Motor neuron (in vitro differentiated cells): ENCODE measurements around the gene BACE2. TPM values are rescaled to one million over a fixed set of nuclear protein-coding genes. Genes with fewer than 3 reads are reported as not detected.
"Not testable (repeated sequence)": the region's sequence is repeated elsewhere in the genome, so short reads cannot be mapped to it uniquely, and the experiment has no call there.

Source experiments
- ATAC-seq, 8 experiments: fragments of 200-7000 bp; cut with Tn5 transposase; replicated peaks in 6 of 8; 2 replicates each; pipeline ENCODE4 v1.8.0; 2021; ENCODE audit warnings: mild to moderate bottlenecking in 8 of 8, moderate library complexity in 8 of 8
- H3K27ac ChIP-seq, 2 donors: fragments of 250-450 bp; sonication (Bioruptor Pico); 2 replicates each; pipeline ENCODE4 v1.9.0; 2021; ENCODE audit warnings: antibody characterized with exemption in 2 of 2, mild to moderate bottlenecking in 2 of 2, moderate library complexity in 1 of 2
- H3K4me1 ChIP-seq, 2 donors: fragments of 250-450 bp; sonication (Bioruptor Pico); replicated peaks in 1 of 2; 2 replicates each; pipeline ENCODE4 v1.6.1; 2021; ENCODE audit warnings: antibody characterized with exemption in 2 of 2, mild to moderate bottlenecking in 2 of 2, moderate library complexity in 1 of 2
- H3K4me3 ChIP-seq, 5 donors: fragments of 250-450 bp; sonication (Bioruptor Pico); 2 replicates each; pipeline ENCODE4 v1.9.0; 2021; ENCODE audit warnings: antibody characterized with exemption in 5 of 5, mild to moderate bottlenecking in 5 of 5, moderate library complexity in 4 of 5
- WGBS, 10 experiments: fragments of 450-650 bp; shearing (Covaris generic); methylation state at CpG; one replicate each; pipeline ENCODE4 v1.0.0; 2022; 5-methylcytosine and 5-hydroxymethylcytosine counted together
- in situ Hi-C, 9 experiments: fragments of 400-800 bp; cut with MboI; loops; one replicate each; pipeline ENCODE4 v1.15.0; 2021; ENCODE audit warnings: low sequenced_read_pairs in 9 of 9, low pct_unique_long_range_greater_than_20kb in 2 of 9; ENCODE audit not compliant: unreplicated experiment in 9 of 9
- total RNA-seq, 8 experiments: library from RNA; unstranded; fragments of 300-600 nt; gene quantifications; 2 replicates each; pipeline versions ENCODE4 v1.2.3 to v1.2.4, GENCODE V29; 2022

BACE2 gene
- total RNA-seq, 8 experiments from 2014 or later: 1.4 to 48.4 (median 4.3) TPM

- Histone ChIP-seq H3K4me1 (peaks cover 4 to 8% of the 10 kb centered on the region in 2 donors), H3K4me3 (no peak overlapping the region), H3K27ac (no peak overlapping the region)
- in situ Hi-C loops: no loop called here
- ATAC-seq: no peak
- WGBS, 10 experiments: 46 to 100% (median 71%) methylated on average over 1 to 14 of the region's 15 CpGs
These were observed 3.1 kb downstream of the BACE2 start for GRCh38 chr21:41170859-41171609.

- in situ Hi-C loops: no loop called here
- WGBS, 10 experiments: 67 to 100% (median 91%) methylated on average over 1 to 5 of the region's 6 CpGs
- no peak for ATAC-seq
- H3K27ac ChIP-seq: no peak overlapping the region
- H3K4me3 ChIP-seq: no peak overlapping the region
- peaks cover 2 to 4% of the 10 kb centered on the region in 2 donors for H3K4me1 ChIP-seq
These were observed 7.1 kb downstream of the BACE2 start for GRCh38 chr21:41175080-41175479.

GRCh38 chr21:41176846-41177245 is 8.9 kb downstream of the BACE2 start:
- no peaks in the 10 kb centered on the region for H3K4me1 ChIP-seq
- H3K27ac ChIP-seq: no peak overlapping the region
- in situ Hi-C loops: no loop called here
- ATAC-seq: peak in 1 of 8 experiments; percentile 31
- H3K4me3 ChIP-seq: no peak overlapping the region
- WGBS, 10 experiments: 58 to 100% (median 89%) methylated on average over 1 to 3 of the region's 3 CpGs; no CpG with 5 or more reads in 3 of the 10 experiments

DNA sequence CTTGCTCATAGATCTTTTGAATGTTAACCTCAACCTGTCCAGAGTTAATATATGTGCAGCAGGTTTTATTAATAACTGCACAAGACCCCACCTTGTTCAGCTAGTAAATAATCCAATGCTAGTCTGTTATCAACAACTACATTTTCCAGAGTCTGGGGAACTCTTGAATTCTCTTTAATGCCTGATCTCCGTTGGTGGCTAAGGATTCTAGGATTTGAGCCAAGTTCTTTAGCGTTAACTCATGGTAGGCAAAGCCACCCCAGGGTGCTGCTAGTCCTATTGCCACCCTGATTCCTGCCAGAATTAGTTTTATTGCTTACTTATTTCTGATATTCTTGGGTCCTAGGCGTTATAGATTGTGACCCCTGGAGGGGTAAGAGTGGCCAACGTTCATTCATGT is 12.8 kb downstream of the BACE2 start:
- no peak for ATAC-seq

GRCh38 chr21:41182547-41182946 is 14.6 kb downstream of the BACE2 start:
- H3K27ac ChIP-seq: no peak overlapping the region
- in situ Hi-C loops: no loop called here
- H3K4me1 ChIP-seq: no peaks in the 10 kb centered on the region
- H3K4me3 ChIP-seq: no peak overlapping the region
- ATAC-seq: no peak
- WGBS, 10 experiments: 67 to 100% (median 100%) methylated on average over 1 of the region's 1 CpG; no CpG with 5 or more reads in 1 of the 10 experiments

More for the DNA sequence above, 12.8 kb downstream of the BACE2 start:
- H3K4me1 ChIP-seq: no peaks in the 10 kb centered on the region
- 31 to 100% (median 74%) methylated on average over 1 to 4 of the region's 4 CpGs; no CpG with 5 or more reads in 2 of the 10 experiments for WGBS, 10 experiments
- no peak overlapping the region for H3K4me3 ChIP-seq
- no peak overlapping the region for H3K27ac ChIP-seq
- in situ Hi-C loops: no loop called here

GRCh38 chr21:41183575-41183974 is 15.6 kb downstream of the BACE2 start:
- in situ Hi-C loops: no loop called here
- Histone ChIP-seq H3K4me3 (no peak overlapping the region), H3K27ac (no peak overlapping the region), H3K4me1 (no peaks in the 10 kb centered on the region)
- 20 to 89% (median 73%) methylated on average over 1 to 4 of the region's 4 CpGs; no CpG with 5 or more reads in 2 of the 10 experiments for whole genome bisulfite sequencing, 10 experiments
- ATAC-seq: peak in 1 of 8 experiments; percentile 10

DNA sequence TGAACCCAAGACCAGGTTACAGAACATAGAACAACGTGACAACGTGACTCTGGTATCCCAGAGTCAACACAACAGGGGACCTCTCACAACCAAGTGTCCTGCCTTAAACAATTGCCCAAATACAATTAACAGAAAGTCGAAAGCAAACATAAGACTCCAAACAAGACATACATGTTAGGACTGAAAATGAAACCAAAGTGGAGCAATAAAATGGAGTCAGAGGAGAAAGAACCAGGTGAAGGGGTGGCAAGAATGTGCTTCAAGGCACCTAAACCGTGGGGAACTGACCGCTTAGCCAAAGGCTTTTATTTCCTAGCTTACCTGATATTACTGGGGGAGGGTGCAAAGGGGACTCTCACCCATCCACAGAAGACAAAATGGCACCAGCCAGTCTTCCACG is 17.8 kb downstream of the BACE2 start:
- Histone ChIP-seq H3K4me1 (no peaks in the 10 kb centered on the region), H3K27ac (no peak overlapping the region), H3K4me3 (no peak overlapping the region)
- in situ Hi-C loops: no loop called here
- 80 to 100% (median 92%) methylated on average over 2 to 5 of the region's 6 CpGs; no CpG with 5 or more reads in 3 of the 10 experiments for WGBS, 10 experiments
- no peak for ATAC-seq

- peak in 4 of 8 experiments; percentile 25 to 90 (median 60) for ATAC-seq
- in situ Hi-C loops: no loop called here
- WGBS, 10 experiments: 15 to 83% (median 48%) methylated on average over 1 to 7 of the region's 9 CpGs; no CpG with 5 or more reads in 3 of the 10 experiments
These were observed 19.0 kb downstream of the BACE2 start for GRCh38 chr21:41186755-41187536.

DNA sequence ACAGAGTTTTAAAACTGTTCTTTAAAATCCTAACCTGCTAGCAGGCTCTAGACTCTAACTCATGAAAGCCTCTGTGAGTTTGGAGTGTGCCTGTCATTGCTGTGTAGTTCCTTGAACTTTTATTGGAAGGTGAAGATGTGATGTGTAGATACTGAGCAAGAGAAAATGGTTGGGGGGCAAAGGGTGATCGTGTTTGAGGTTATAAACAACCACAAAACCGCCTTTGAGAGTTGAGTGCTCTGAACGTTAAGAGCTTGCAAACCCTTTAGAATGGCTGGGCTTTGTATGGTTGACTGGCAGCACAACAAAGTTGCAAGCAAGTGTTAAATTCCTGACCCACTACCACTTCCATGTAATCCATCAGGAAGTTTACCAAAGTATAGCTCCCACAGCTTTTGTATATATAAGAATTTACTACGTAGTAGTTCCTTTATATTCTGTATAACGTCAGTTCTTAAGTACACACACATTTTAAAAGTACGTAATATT is 19.6 kb downstream of the BACE2 start:
- no peak for ATAC-seq
- WGBS, 10 experiments: 61 to 100% (median 80%) methylated on average over 1 to 6 of the region's 6 CpGs; no CpG with 5 or more reads in 1 of the 10 experiments
- H3K4me3 ChIP-seq: no peak overlapping the region
- H3K27ac ChIP-seq: no peak overlapping the region
- in situ Hi-C loops: no loop called here
- no peaks in the 10 kb centered on the region for H3K4me1 ChIP-seq

More at GRCh38 chr21:41186755-41187536, 19.0 kb downstream of the BACE2 start:
- Histone ChIP-seq H3K4me1 (no peaks in the 10 kb centered on the region), H3K4me3 (no peak overlapping the region), H3K27ac (no peak overlapping the region)

DNA sequence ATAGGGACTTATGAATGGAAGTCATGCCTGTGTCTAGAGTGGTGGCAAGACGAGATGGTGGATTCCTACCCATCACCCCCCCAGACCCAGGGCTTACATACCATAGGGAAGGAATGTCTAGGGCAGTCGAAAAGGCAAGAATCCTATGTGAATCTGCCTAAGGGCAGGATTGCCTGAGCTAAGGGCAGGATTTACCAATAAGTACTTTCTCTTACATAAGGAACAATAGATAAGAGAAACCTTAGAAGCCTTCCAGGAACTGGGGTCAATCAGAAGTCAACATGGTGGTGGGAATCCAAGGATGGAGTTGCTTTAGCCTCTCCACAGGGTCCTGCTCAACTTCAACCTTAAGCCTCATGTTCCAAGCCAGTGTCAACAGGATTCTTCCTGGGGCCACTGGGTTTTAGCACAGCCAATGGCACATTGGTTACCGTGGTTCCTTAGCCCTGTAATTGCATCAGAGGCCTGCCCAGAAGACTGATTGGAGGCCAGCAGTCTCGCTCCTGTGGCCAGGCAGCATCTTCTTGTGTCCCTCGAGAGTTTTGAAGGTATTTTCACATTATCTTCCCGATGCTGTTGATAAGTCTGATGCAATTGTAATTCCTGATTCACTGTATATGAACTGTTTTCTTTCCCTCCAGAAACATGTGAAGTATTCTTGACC is 20.7 kb downstream of the BACE2 start:
- 35 to 100% (median 93%) methylated on average over 1 to 6 of the region's 6 CpGs; no CpG with 5 or more reads in 1 of the 10 experiments for WGBS, 10 experiments
- H3K4me3 ChIP-seq: no peak overlapping the region
- no peaks in the 10 kb centered on the region for H3K4me1 ChIP-seq
- ATAC-seq: peak in 1 of 8 experiments; percentile 14
- in situ Hi-C loops: no loop called here
- no peak overlapping the region for H3K27ac ChIP-seq

DNA sequence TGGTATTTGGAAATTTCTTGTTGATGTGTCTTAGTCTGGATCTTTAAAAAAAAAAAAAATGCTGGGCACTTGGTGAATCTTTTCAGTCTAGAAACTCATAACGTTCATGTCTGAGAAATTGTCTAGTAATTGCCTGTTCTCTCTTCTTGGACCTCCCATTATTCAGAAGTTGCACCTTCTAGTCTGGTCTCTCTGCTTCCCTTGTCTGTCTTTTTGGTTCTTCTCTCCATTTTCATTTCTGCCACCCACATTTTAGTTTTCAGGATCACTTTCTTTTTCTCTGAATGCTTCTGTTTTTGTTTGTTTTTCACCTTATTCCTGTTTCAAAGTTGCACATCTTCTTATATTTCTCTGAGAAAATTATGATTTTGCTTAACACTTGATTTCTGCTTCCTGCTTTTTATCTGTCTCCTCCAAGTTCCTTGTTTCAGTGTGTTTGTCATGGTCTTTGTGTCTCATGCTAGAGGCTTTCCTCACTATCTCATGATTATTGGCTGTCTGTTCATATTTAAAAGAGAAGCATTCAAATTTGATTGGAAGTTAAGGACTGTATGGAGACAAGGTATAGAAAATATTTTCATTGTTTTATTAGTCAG is 21.3 kb downstream of the BACE2 start:
- no peak overlapping the region for H3K4me3 ChIP-seq
- in situ Hi-C loops: no loop called here
- ATAC-seq: no peak
- WGBS, 10 experiments: 30 to 100% (median 95%) methylated on average over 1 of the region's 1 CpG
- no peaks in the 10 kb centered on the region for H3K4me1 ChIP-seq
- no peak overlapping the region for H3K27ac ChIP-seq

DNA sequence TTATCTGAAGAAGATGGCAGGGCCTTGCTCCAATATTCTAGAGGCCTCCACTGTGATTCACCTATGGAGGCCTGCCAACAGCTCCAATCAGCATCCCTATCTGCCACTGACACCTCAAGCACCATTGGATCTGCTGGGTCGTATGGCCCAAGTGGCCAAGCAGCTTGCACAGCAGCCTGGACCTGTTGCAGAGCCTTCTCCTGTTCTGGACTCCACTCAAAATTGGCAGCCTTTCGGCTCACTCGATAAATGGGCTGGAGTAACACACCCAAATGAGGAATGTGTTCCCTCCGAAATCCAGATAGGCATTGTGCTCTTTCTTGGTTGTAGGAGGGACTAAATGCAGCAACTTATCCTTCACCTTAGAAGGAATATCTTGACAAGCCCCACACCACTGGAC is 24.6 kb downstream of the BACE2 start:
- in situ Hi-C loops, H3K4me1 ChIP-seq, H3K4me3 ChIP-seq, H3K27ac ChIP-seq, ATAC-seq: not testable (repeated sequence)
- 47 to 100% (median 83%) methylated on average over 1 to 4 of the region's 4 CpGs; no CpG with 5 or more reads in 3 of the 10 experiments for WGBS, 10 experiments
